Effector memory CD4-positive, alpha-beta T cell (primary cell): ENCODE results near the gene GRIK4.

Experiments
- DNase-seq, 3 donors: peaks; one replicate each; pipeline ENCODE4 v3.0.0-alpha.2; 2020
- H3K27ac ChIP-seq: 2 replicates; pipeline ENCODE4 v1.7.0; 2013; ENCODE audit warnings: mild to moderate bottlenecking, low read length, moderate library complexity; ENCODE audit not compliant: insufficient read depth, poor library complexity, severe bottlenecking
- H3K27me3 ChIP-seq: replicated peaks from 2 replicates; pipeline ENCODE4 v1.7.0; 2013; ENCODE audit warnings: mild to moderate bottlenecking, low read length; ENCODE audit not compliant: insufficient read depth, control insufficient read depth, poor library complexity, severe bottlenecking
- H3K36me3 ChIP-seq: 2 replicates; pipeline ENCODE4 v1.7.0; 2013; ENCODE audit warnings: mild to moderate bottlenecking, low read length, moderate library complexity; ENCODE audit not compliant: control insufficient read depth, insufficient read depth
- H3K4me1 ChIP-seq: 2 replicates; pipeline ENCODE4 v1.7.0; 2013; ENCODE audit warnings: low read length, mild to moderate bottlenecking; ENCODE audit not compliant: control insufficient read depth, insufficient read depth, poor library complexity, severe bottlenecking
- H3K4me3 ChIP-seq: 2 replicates; pipeline ENCODE4 v1.7.0; 2013; ENCODE audit warnings: low read length, low read depth, mild to moderate bottlenecking; ENCODE audit not compliant: insufficient read depth, poor library complexity, severe bottlenecking
- H3K9me3 ChIP-seq: 2 replicates; pipeline ENCODE4 v1.7.0; 2013; ENCODE audit warnings: mild to moderate bottlenecking, low read length, moderate library complexity; ENCODE audit not compliant: control insufficient read depth

GRIK4 gene

GRCh38 chr11:120907971-120908370 is 396.4 kb downstream of the GRIK4 start:
- no peaks in the 10 kb centered on the region for H3K36me3 ChIP-seq
- H3K27me3 ChIP-seq = no peaks in the 10 kb centered on the region
- H3K9me3 ChIP-seq = no peaks in the 10 kb centered on the region
- H3K4me1 ChIP-seq = no peaks in the 10 kb centered on the region
- no peak for DNase-seq
- H3K27ac ChIP-seq = no peak overlapping the region
- H3K4me3 ChIP-seq = no peak overlapping the region

DNA sequence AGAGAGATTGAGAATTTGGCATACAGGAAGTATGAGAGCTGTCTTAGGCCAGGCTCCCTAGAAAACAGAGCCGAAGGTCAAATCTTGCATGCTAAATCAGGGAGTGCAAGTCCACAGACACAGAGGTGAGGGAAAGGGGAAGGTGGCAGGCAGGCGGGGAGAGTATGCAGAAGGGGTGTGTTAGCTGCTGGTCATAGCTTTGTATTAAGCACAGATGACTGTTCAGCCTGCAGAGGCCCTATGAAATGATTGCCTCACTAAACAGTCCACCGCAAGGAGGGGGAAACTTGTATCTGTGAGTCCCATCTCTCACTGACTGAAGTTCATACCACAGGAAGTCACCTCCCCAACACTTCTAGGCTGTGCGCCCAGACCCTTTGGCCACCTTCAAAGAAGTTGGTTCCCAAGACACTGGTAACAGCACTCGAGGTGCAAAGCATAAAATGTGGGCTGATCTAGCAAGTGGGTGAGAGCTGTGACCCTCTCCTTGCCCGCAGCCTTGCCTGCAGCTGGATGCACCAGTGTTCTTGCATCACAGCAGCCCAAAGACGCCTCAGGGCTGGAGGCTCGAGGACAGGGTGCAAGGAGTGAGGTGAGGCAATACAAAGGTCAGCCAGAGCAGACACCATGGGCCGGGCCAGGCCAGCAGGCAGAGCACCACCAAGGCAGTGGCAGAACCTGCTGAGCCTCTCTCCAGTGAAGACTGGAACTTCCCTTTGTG is 397.1 kb downstream of the GRIK4 start:
- no peaks in the 10 kb centered on the region for H3K4me1 ChIP-seq
- H3K9me3 ChIP-seq = no peaks in the 10 kb centered on the region
- H3K27me3 ChIP-seq = no peaks in the 10 kb centered on the region
- H3K27ac ChIP-seq = no peak overlapping the region
- no peaks in the 10 kb centered on the region for H3K36me3 ChIP-seq
- H3K4me3 ChIP-seq = no peak overlapping the region
- no peak for DNase-seq

GRCh38 chr11:120909676-120910416 is 398.3 kb downstream of the GRIK4 start:
- H3K4me3 ChIP-seq = no peak overlapping the region
- H3K4me1 ChIP-seq = no peaks in the 10 kb centered on the region
- no peak for DNase-seq
- no peaks in the 10 kb centered on the region for H3K9me3 ChIP-seq
- H3K27me3 ChIP-seq = no peaks in the 10 kb centered on the region
- no peak overlapping the region for H3K27ac ChIP-seq
- H3K36me3 ChIP-seq = no peaks in the 10 kb centered on the region

DNA sequence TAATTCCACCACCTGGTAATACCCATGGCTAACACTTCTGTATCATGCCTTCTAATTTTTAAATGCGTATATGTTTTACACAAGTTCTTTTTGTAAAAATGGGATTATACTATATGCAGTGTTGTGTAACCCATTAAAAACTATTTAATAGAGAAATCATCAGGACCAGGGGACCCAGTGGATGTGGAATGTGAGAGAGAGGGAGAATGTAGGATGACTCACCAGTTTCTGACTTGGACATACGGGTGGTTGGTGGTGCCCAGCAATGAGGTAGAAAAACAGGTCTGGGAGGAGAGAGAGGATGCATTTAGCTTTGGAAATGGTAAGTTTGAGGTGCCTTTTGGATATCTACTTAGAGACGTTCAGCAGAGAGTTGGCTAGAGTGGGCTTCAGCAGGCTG is 400.4 kb downstream of the GRIK4 start:
- Histone ChIP-seq H3K4me1 (no peaks in the 10 kb centered on the region), H3K27ac (no peak overlapping the region), H3K4me3 (no peak overlapping the region), H3K9me3 (no peaks in the 10 kb centered on the region), H3K27me3 (no peaks in the 10 kb centered on the region), H3K36me3 (no peaks in the 10 kb centered on the region)
- no peak for DNase-seq

DNA sequence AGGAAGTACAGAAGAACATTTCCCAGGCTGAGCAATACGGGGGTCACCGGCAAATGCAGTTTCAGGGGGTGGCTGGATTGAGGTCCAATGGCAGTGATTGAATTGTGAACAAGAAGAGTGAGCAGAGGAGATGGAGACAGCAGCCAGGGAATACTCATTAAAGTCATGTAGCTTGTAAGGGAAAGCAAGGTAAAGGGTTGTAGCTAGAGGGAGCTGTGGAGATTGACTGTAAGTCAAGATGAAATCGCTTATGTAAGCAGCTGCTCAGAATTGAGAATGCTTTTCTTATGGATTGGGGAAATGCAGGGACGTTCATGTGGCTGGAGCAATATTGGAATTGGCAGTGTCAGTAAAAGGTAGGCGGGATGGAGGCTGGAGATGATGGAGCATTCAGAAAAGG is 401.0 kb downstream of the GRIK4 start:
- Histone ChIP-seq H3K27me3 (no peaks in the 10 kb centered on the region), H3K9me3 (no peaks in the 10 kb centered on the region), H3K36me3 (no peaks in the 10 kb centered on the region), H3K4me3 (no peak overlapping the region), H3K4me1 (no peaks in the 10 kb centered on the region), H3K27ac (no peak overlapping the region)
- no peak for DNase-seq

DNA sequence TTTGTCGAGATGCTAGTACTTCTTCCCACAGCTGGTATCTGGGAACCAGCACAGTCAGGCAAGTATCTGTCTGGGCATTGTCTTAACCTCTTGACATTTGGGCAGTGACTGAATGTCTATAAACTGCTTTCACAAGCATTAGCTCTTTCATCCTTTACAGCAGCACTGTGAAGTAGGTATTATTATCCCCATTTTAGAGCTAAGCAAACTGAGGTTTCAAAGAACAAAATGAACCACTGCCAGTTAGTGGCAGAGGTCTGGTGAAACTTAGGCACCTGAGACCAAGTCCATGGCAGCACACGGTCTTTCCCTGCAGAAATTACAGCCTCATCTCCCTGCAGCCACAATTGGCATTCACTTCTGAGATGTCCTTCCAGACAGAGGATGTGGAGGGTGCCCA is 401.4 kb downstream of the GRIK4 start:
- Histone ChIP-seq H3K9me3 (no peaks in the 10 kb centered on the region), H3K27me3 (no peaks in the 10 kb centered on the region), H3K4me3 (no peak overlapping the region), H3K27ac (no peak overlapping the region), H3K36me3 (no peaks in the 10 kb centered on the region), H3K4me1 (no peaks in the 10 kb centered on the region)
- no peak for DNase-seq

DNA sequence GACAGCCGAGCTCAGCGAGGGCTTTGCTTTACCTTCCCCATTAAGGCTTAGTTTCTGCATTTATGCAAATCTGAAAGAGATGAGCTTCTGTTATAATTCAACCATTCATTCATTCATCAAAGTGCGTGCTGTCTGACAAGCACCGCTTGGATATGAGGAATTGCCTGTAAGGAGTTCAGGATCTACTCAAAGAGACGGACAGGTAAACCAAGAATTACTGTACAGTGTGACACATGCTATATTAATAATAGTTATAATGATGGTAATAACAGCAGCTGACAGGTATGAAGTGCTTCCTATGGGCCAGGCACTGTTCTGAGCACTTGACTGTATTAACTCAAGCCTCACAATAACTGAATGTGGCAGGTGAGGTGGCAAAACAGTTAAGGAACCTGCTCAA is 402.5 kb downstream of the GRIK4 start:
- H3K27me3 ChIP-seq = no peaks in the 10 kb centered on the region
- no peak for DNase-seq
- no peak overlapping the region for H3K4me3 ChIP-seq
- H3K4me1 ChIP-seq = no peaks in the 10 kb centered on the region
- no peaks in the 10 kb centered on the region for H3K9me3 ChIP-seq
- H3K27ac ChIP-seq = no peak overlapping the region
- no peaks in the 10 kb centered on the region for H3K36me3 ChIP-seq

GRCh38 chr11:120914601-120915000 is 403.1 kb downstream of the GRIK4 start:
- H3K4me1 ChIP-seq = no peaks in the 10 kb centered on the region
- no peak overlapping the region for H3K4me3 ChIP-seq
- DNase-seq = no peak
- H3K36me3 ChIP-seq = no peaks in the 10 kb centered on the region
- no peak overlapping the region for H3K27ac ChIP-seq
- no peaks in the 10 kb centered on the region for H3K27me3 ChIP-seq
- no peaks in the 10 kb centered on the region for H3K9me3 ChIP-seq

DNA sequence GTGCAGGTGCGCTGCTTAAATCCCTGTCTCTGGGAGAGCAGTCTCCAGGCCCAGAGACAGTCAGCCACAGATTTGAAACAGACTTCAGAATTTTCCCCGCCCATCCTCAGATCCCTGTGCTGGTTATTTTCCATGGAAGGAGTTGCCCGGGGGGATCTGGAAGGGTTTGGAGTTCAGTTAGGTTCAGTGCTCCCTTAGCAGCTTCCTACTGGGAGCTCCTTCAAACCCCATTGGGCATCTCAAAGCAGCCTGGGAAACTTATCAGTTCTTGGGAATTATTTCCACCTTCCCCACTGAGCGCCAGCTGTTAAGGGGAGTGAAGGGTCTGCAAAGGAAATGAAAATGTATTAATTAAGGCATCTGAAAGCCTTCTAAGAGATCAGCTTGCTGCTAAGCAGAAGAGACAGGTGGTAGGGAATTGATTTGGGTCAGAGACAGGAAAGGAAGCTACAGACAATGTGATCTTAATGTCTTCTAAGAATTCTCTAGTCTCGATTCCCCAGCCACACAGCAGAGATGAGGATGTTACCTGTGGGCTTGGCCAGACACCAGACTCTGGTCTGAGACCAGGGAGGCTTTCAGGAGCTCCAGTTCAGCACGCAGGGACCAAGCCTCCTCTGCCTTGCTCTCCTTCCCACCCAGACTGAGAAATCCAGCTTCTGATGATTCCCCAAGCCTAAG is 406.2 kb downstream of the GRIK4 start:
- no peak overlapping the region for H3K4me3 ChIP-seq
- DNase-seq = no peak
- no peaks in the 10 kb centered on the region for H3K36me3 ChIP-seq
- H3K27ac ChIP-seq = no peak overlapping the region
- no peaks in the 10 kb centered on the region for H3K9me3 ChIP-seq
- no peaks in the 10 kb centered on the region for H3K27me3 ChIP-seq
- no peaks in the 10 kb centered on the region for H3K4me1 ChIP-seq

- Histone ChIP-seq H3K36me3 (no peaks in the 10 kb centered on the region), H3K4me3 (no peak overlapping the region), H3K4me1 (no peaks in the 10 kb centered on the region), H3K27ac (no peak overlapping the region), H3K27me3 (no peaks in the 10 kb centered on the region), H3K9me3 (no peaks in the 10 kb centered on the region)
- no peak for DNase-seq
These were observed 406.7 kb downstream of the GRIK4 start for GRCh38 chr11:120918257-120918656.
